Measurements from ENCODE around the gene CHID1.

The CHID1 gene

DNA sequence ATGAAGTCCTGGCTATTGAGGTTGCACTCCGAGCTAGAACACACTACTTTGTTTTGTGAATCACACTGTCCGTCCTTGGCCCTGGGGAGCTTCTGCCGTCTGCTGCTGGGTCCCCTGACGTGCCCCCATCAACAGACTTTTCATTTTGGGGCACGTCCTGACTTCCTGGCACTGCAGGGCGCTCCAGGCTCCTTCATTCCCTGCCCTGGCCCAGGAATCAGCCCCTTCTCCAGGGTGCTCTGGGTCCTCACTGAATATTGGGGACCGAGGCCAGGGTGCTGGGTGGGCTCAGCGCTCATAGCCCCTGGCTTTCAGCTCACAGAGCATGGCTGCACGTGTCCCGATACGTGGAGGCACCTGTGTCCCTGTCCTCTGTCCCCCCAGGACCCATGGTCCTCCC lies 45.7 kb downstream of the CHID1 start:
- DNase-seq (ENCODE audit: low spot score) = no peak

DNA sequence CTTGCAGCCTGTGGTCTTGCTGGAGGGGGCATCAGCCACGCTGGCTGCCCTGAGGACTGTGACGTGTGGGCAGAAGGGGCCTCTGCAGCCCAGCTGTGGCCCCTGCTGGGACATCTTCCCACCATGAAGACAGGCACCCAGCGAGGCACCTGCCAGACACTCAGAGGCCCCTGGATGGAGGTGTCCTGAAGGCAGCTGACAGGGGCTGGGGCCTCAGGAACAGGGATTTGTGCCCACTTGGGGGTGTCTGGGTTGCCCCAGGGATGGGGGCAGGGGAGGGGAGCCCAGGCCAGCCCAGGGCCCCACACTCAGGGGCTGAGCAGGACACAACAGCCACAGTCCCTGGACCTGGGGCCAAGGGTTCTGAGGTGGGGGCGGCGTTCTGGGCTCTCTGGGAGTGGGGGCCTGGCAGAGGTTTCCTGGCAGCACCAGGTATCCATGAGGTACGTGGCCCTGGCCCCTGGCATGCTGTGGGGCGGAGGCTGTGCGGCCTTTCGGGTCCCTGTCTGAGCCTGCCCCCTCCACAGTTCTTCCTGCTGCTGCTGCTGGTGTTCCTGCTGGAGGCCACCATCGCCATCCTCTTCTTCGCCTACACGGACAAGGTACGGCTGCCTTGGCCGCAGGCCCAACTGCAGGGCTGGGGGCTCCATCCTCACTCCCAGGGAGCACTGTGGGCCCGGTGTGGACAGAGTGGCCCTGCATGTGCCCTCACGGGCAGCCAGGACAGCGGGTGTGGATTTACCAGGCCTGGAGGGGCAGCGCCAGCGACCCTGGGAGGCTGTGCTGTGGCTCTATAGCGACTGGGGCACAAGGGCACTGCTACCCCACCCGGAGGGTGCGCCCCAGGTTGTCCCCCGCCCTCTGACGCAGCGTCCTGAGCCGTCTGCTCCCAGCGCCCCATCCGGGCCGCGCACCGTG lies 46.4 kb downstream of the CHID1 start:
- no peak for DNase-seq (ENCODE audit: low spot score)

DNA sequence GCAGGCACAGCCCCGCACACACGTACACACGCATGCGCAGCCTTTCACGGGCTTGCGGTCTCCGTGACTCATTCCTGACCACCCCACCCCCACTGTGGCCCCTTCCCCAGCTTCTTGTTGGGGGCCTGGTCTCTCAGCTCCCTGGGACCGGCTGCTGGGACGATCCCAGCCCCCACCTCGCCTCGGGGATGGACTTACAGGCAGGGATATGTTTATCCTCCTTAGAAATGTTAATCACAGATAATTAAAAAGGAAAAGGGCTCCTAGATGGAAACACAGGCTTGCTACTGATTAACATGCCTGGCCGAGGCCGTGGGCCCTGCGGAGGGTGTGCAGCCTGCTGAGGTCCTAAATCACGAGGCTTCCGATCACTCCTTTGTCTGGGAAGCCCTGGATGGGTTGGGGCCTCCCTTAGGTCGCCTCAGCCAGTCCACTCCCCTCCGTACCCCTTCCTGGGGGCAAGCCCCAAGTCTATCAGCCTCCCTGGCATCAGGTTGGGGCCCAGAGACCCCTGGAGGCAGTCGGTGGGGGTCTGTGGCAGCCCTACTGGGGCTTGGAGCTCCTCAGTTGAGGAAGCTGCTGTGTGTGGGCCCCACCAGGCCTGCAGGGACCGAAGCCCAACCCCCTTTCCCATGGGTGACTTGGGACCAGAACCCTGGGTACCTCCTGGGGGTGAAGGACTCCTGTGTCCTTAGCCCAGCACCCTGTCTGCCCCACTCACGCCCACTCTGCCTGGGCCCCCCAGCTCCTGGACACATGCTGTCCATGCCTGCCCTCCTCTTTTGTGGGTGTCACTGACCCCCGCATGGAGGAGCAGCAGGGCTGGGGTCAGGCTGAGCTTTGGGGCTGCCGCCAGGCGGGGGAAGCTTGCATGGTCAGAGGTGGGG lies 47.3 kb downstream of the CHID1 start:
- no peak for DNase-seq (ENCODE audit: low spot score)

GRCh38 chr11:862696-863022 lies 48.0 kb downstream of the CHID1 start:
- no peak for DNase-seq (ENCODE audit: low spot score)

GRCh38 chr11:862081-862661 lies 48.4 kb downstream of the CHID1 start:
- DNase-seq (ENCODE audit: low spot score) = peak; percentile 84

DNA sequence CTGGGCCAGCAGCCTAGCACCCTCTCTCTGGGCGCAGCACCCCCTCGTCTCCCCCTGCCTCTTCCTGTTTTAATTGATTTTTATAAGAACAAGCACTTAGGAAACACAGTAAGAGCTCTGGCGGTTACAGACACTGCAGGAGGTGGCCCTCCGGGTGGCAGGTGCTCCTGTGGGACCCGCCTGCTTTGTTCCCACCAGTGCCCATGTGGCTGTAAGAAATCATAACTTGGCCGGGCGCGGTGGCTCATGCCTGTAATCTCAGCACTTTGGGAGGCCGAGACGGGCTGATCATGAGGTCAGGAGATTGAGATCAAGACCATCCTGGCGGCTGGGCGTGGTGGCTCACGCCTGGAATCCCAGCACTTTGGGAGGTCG lies 49.5 kb downstream of the CHID1 start:
- DNase-seq (ENCODE audit: low spot score) = no peak

DNA sequence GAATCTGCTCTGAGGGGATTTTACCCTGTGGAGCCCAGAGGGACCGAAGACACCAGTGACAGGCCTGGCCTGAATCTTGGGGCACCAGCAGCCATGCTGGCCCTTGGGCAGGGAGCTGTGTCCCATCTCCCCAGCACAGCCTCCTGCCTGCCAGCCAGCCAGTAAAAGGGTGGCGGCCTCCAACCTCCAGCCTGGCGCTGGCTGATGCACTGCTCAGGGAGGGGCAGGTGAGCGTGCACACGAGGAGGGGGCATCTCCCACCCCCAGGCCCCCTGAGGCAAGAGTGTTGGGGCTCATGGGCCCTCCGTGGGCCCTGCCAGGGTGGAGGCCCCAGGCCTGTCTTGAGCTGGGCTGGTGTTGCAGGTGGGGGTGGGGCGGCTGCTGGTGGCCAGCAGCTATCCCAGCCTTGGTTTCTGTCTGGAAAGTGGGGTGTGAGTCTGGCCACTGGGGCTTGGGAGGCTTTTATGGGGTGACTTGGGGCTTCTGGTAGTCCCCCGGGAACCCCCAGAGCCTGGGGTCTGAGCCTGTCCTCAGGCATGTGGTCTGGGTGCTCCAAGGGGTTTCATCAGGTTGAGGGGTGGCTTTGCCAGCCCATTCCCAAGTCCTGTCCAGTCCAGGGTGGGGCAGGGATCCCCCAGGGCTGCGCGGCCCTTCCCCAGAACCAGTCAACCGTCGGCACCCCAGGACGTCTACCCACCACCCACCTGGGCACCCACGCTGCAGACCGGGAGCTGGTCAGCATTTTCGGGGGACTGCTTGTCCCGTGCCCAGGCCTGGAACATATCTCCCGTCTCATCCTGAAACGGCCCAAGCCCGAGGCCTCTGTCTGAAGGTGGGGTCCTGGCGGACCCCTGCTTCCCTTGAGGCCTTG lies 50.1 kb downstream of the CHID1 start:
- peak; percentile 49 for DNase-seq (ENCODE audit: low spot score)

DNA sequence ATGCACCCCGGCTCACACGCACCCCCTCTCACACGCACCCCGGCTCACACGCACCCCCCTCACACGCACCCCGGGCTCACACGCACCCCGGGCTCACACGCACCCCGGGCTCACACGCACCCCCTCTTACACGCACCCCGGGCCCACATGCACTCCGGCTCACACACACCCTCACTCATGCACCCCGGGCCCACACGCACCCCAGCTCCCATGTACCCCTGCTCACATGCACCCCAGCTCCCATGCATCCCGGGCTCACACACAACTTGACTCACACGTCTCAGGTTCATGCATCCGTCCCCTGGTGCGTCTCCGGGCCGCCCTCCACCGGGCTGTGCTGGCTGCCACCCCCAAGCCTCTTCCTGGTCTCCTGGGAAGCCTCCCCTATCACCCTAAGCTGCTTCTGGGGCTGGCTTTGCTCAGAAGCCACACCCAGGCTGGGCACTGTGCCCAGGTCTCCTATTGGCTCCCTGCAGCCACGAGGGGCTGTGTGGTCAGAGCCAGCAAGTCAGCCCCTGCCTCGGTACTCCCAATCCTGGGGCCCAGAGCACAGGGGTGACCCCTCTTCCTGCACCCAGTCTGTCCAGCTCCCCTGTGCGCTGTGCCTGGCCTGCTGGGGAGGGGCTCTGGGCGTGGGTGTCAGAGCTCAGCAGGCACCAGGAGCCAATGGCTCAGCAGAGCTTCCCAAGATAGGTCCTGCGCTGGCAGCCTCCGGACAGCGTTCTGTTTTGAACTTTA lies 51.0 kb downstream of the CHID1 start:
- peak; percentile 88 for DNase-seq (ENCODE audit: low spot score)

GRCh38 chr11:858762-859339 lies 51.8 kb downstream of the CHID1 start:
- DNase-seq (ENCODE audit: low spot score) = no peak

DNA sequence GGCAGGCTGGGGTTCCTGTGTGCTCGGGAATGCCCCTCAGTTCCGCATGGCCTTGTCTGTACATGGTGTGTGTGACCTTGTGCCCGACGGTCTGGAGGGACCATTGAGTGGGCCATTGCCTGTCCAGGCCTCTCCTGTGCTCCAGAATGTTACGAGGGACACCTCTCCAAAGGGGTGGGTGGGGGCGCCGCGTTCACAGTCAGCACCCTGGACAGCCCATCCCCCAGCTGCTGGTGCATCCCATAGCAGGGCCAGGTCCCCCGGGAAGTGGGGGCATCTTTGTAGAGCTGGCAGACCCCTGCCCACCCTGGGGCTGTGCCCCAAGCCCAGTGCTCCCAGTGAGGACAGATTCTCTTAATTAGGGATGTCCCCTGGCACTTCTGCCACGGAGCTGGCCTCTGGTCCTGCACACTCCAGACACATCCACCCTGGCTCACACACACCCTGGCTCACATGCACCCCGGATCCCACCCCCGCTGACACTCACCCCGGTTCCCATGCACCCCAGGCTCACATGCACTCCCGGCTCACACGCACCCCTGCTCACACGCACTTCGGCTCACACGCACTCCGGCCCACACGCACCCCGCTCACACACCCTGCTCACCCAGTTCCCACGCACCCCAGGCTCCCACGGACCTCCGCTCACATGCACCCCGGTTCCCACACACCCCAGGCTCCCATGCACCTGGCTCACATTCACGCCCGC lies 52.4 kb downstream of the CHID1 start:
- DNase-seq (ENCODE audit: low spot score) = no peak

DNA sequence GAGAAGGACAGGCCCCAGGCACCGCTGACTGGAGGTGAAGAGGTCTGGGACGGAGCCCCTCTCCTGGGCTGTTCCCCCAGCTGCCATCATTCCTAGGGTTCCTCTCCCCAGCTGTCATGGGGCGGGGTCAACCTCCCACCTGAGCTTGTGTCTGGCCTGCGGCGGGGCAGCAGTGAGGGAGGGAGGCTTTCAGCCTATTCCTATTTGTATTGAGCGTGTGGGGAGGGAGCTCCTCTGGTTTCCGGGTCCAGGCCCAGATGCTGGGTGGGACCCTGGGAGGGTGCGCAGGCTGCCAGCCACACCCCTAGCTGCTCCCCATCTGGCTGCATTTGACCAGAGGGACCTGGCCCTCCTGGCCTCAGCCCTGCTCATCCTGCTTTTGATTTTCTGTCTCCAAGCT lies 54.2 kb downstream of the CHID1 start:
- DNase-seq (ENCODE audit: low spot score) = no peak

DNA sequence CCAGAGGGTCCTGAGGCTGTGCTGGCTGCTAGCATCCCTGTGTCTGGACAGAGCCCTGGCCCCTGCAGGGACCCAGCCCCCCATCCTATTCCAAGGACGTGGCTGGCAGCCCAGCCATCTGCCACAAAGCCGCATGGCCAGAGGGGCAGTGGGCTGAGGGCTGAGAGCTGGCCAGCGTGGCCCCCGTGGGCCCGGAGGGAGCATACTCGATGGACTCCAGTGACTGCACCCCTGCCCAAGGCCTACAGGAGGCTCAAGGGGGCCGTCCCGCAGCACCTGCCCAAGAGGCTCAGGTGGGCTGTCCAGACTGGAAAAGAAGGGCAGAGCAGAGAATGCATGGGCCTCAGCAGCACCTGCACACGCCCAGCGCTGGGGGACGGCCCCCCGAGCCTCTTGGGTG lies 54.8 kb downstream of the CHID1 start:
- no peak for DNase-seq (ENCODE audit: low spot score)

- no peak for DNase-seq (ENCODE audit: low spot score)
These were observed 55.3 kb downstream of the CHID1 start for GRCh38 chr11:855330-855674.

DNA sequence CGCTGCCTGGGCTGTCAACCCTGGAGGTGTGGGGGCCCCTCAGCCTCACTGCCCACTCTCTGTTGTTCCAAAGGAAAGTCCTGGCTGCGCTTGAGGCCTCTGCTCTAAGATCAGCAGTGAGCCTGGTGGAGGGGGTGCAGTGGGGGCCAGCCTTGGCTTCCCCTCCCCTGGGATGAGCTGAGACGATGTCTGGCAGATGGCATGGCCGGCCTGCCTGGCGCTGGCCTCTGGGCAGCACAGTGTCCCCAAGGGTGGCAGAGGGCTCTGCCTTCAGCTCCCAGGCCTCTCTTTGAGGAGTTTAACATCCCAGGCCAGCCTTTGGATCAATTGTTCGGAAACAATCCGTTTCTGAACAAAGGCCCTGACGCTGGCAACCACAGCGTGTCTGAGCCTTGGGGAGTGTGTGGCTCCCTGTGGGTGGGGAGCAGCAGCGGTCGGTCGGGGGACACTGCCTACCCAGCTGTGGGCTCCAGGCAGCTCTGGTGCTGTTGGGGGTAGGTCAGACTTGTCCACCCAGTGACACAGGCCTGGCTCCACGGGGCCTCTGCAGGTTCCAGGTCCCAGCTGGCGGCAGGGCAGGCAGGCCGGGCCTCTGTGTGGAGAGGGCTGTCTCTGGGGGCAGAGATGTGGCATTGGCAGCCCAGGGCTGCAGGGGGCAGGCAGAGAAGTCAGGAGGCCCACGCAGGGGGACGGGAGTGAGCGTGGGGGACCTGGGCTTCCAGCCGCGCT lies 55.8 kb downstream of the CHID1 start:
- DNase-seq (ENCODE audit: low spot score) = no peak

- DNase-seq (ENCODE audit: low spot score) = no peak
These were observed 56.7 kb downstream of the CHID1 start for GRCh38 chr11:853682-854448.

GRCh38 chr11:852762-853161 lies 57.8 kb downstream of the CHID1 start:
- no peak for DNase-seq (ENCODE audit: low spot score)

- peak; percentile 37 for DNase-seq (ENCODE audit: low spot score)
These were observed 59.5 kb downstream of the CHID1 start for GRCh38 chr11:850775-851763.
